CD4-positive, alpha-beta T cell treated with Interferon alpha-2 for 1 hour (primary cell): ENCODE measurements around the gene LAMTOR4.

ENCODE experiments used
- DNase-seq, 2 donors: peaks; one replicate each; pipeline ENCODE4 v3.0.0-alpha.2; 2020 to 2022

The LAMTOR4 gene

GRCh38 chr7:100148559-100149328 is at the start of gene LAMTOR4:
Gene LAMTOR4, plus strand, starts transcription at chr7:100148918. Its CDS starts 55 bp downstream, at chr7:100148973.
- DNase-seq: peak; percentile 99

GRCh38 chr7:100099452-100099851 is 49.3 kb upstream of the LAMTOR4 start:
- DNase-seq: no peak

GRCh38 chr7:100100420-100101015 is 48.2 kb upstream of the LAMTOR4 start:
- peak; percentile 82 to 89 for DNase-seq

- peak; percentile 96 to 97 for DNase-seq
These were observed 47.5 kb upstream of the LAMTOR4 start, which contains the start of the genes AP4M1 and MCM7 for GRCh38 chr7:100101016-100101862. Gene AP4M1, plus strand, starts transcription at chr7:100101643. Its CDS starts 72 bp downstream, at chr7:100101715. Gene MCM7, minus strand, starts transcription at chr7:100101397. Its CDS starts 103 bp downstream, at chr7:100101294.

- no peak for DNase-seq
These were observed 45.5 kb upstream of the LAMTOR4 start for GRCh38 chr7:100102950-100103840.

- no peak for DNase-seq
These were observed 43.2 kb upstream of the LAMTOR4 start for GRCh38 chr7:100105534-100105933.

GRCh38 chr7:100106633-100107032 is 42.1 kb upstream of the LAMTOR4 start:
- no peak for DNase-seq

GRCh38 chr7:100107125-100107737 is 41.5 kb upstream of the LAMTOR4 start:
- DNase-seq: no peak

- DNase-seq: no peak
These were observed 40.8 kb upstream of the LAMTOR4 start for GRCh38 chr7:100107890-100108289.

GRCh38 chr7:100109521-100110163 is 39.1 kb upstream of the LAMTOR4 start:
- DNase-seq: no peak

GRCh38 chr7:100111156-100111555 is 37.6 kb upstream of the LAMTOR4 start:
- no peak for DNase-seq

- DNase-seq: no peak
These were observed 36.8 kb upstream of the LAMTOR4 start for GRCh38 chr7:100111914-100112313.

GRCh38 chr7:100115026-100115425 is 33.7 kb upstream of the LAMTOR4 start:
- DNase-seq: no peak

GRCh38 chr7:100118388-100119071 is 30.2 kb upstream of the LAMTOR4 start:
- no peak for DNase-seq

GRCh38 chr7:100119072-100119969 is 29.4 kb upstream of the LAMTOR4 start, which contains the start of the genes CNPY4 and TAF6:
Gene CNPY4, plus strand, starts transcription at chr7:100119634. Its CDS starts 111 bp downstream, at chr7:100119745.
Gene TAF6, minus strand, starts transcription at chr7:100119358. Its CDS starts 5,149 bp downstream, at chr7:100114209.
- peak; percentile 94 to 96 for DNase-seq

GRCh38 chr7:100119970-100120732 is 28.6 kb upstream of the LAMTOR4 start:
- DNase-seq: peak; percentile 62 to 81

- no peak for DNase-seq
These were observed 28.0 kb upstream of the LAMTOR4 start for GRCh38 chr7:100120733-100121036.

GRCh38 chr7:100122067-100122466 is 26.7 kb upstream of the LAMTOR4 start:
- no peak for DNase-seq

GRCh38 chr7:100122568-100122967 is 26.1 kb upstream of the LAMTOR4 start:
- no peak for DNase-seq
